Gastroesophageal sphincter (tissue), 3 donors: ENCODE measurements around the gene DYNAP.

Experiments used
- CTCF ChIP-seq, 4 experiments: fragments of 200-600 bp in 2 of 4; fragments of 450-650 bp in 2 of 4; sonication (generic) in 1 of 4; IDR thresholded peaks; one replicate each; pipeline ENCODE4 v1.5.1; 2017 to 2019; ENCODE audit warnings: antibody characterized with exemption in 4 of 4, mild to moderate bottlenecking in 2 of 4, moderate library complexity in 2 of 4
- EP300 ChIP-seq: sonication (generic); formaldehyde crosslinking; IDR thresholded peaks from one replicate; pipeline ENCODE4 v1.6.1; 2017; ENCODE audit warnings: antibody characterized with exemption, mild to moderate bottlenecking
- POLR2A ChIP-seq, 2 donors: fragments of 450-650 bp; IDR thresholded peaks; one replicate each; pipeline ENCODE4 v1.6.1; 2017; ENCODE audit warnings: antibody characterized with exemption in 2 of 2, mild to moderate bottlenecking in 2 of 2, moderate library complexity in 1 of 2
- POLR2AphosphoS5 ChIP-seq: sonication (generic); formaldehyde crosslinking; IDR thresholded peaks from one replicate; pipeline ENCODE4 v1.6.1; 2017; ENCODE audit warnings: antibody characterized with exemption

DNA sequence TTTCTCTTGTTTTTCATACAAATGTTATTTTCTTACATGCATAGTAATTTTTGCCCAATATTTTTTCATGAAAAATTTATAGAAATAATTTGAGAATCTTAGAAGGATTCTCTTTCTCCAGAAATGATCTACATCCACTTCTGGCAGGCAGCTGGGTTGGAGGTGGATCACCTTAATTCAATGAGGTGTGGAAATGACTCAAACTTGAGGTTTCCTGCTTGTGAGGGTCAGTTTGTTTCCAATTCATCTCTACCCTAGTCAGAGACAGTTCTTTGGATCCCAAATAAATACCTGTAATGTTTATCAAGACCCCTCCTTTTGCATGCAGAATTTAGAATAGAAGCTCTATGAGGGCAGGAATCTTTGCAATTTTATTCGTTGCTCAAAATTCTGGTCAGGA lies 35.0 kb upstream of the DYNAP start:
- TF ChIP-seq CTCF (IDR thresholded peaks at IDR 0.05) (no peak), POLR2AphosphoS5 (no peak), POLR2A (IDR thresholded peaks at IDR 0.05) (no peak), EP300 (no peak)
